Stimulated activated CD4-positive, alpha-beta T cell treated with anti-CD3 and anti-CD28 coated beads, Interleukin-2, amount 100 ng/mL, for 24 hours (primary cell): ENCODE results near the gene SCFD1.
"Not testable (repeated sequence)": the region's sequence is repeated elsewhere in the genome, so short reads cannot be mapped to it uniquely, and the experiment has no call there.

Source experiments
- DNase-seq, 2 donors: peaks; one replicate each; pipeline ENCODE4 v3.0.0-alpha.2; 2020

SCFD1 gene

GRCh38 chr14:30614155-30614554 is 8.0 kb upstream of the SCFD1 start:
- DNase-seq = no peak

- DNase-seq = no peak
These were observed 1.9 kb upstream of the SCFD1 start for GRCh38 chr14:30620178-30620577.

GRCh38 chr14:30621354-30621939 is 672 bp upstream of the SCFD1 start:
- DNase-seq = no peak

GRCh38 chr14:30623412-30624131 is 1.5 kb downstream of the SCFD1 start:
- no peak for DNase-seq

GRCh38 chr14:30624132-30624423 is 2.0 kb downstream of the SCFD1 start:
- DNase-seq = no peak

GRCh38 chr14:30625533-30625932 is 3.4 kb downstream of the SCFD1 start:
- DNase-seq = no peak

GRCh38 chr14:30629432-30629831 is 7.3 kb downstream of the SCFD1 start:
- DNase-seq = not testable (repeated sequence)

GRCh38 chr14:30630248-30630647 is 8.1 kb downstream of the SCFD1 start:
- no peak for DNase-seq

GRCh38 chr14:30632730-30633129 is 10.6 kb downstream of the SCFD1 start:
- no peak for DNase-seq

GRCh38 chr14:30638926-30639325 is 16.8 kb downstream of the SCFD1 start:
- DNase-seq = no peak

GRCh38 chr14:30641207-30641606 is 19.1 kb downstream of the SCFD1 start:
- DNase-seq = no peak

- DNase-seq = not testable (repeated sequence)
These were observed 22.3 kb downstream of the SCFD1 start for GRCh38 chr14:30644462-30644861.

- DNase-seq = no peak
These were observed 23.5 kb downstream of the SCFD1 start for GRCh38 chr14:30645600-30645999.

GRCh38 chr14:30648471-30648870 is 26.4 kb downstream of the SCFD1 start:
- DNase-seq = no peak

GRCh38 chr14:30651937-30652336 is 29.8 kb downstream of the SCFD1 start:
- DNase-seq = no peak

GRCh38 chr14:30655124-30655523 is 33.0 kb downstream of the SCFD1 start:
- DNase-seq = no peak

- no peak for DNase-seq
These were observed 33.5 kb downstream of the SCFD1 start for GRCh38 chr14:30655658-30656057.

- DNase-seq = peak; percentile 24 to 35
These were observed 34.1 kb downstream of the SCFD1 start for GRCh38 chr14:30656190-30656632.

- DNase-seq = no peak
These were observed 34.9 kb downstream of the SCFD1 start for GRCh38 chr14:30657050-30657449.

GRCh38 chr14:30657606-30658163 is 35.6 kb downstream of the SCFD1 start:
- no peak for DNase-seq

GRCh38 chr14:30658645-30659044 is 36.5 kb downstream of the SCFD1 start:
- DNase-seq = no peak

- DNase-seq = no peak
These were observed 47.5 kb downstream of the SCFD1 start for GRCh38 chr14:30669594-30669993.

GRCh38 chr14:30673071-30673470 is 51.0 kb downstream of the SCFD1 start:
- no peak for DNase-seq

GRCh38 chr14:30678926-30679431 is 56.9 kb downstream of the SCFD1 start:
- no peak for DNase-seq
